T-cell (primary cell): Measurements from ENCODE around the gene GABRD. TPM values are rescaled to one million over a fixed set of nuclear protein-coding genes. Genes with fewer than 3 reads are reported as not detected.

Experiments used
- ATAC-seq, 4 experiments: fragments of 200-7000 bp in 3 of 4; fragments of 150-1000 bp in 1 of 4; cut with Tn5 transposase; replicated peaks in 1 of 4; 1 replicate in 3 of 4; 2 replicates in 1 of 4; pipeline ENCODE4 v1.10.0; 2021; ENCODE audit warnings: moderate library complexity in 3 of 4, mild to moderate bottlenecking in 2 of 4, moderate number of reproducible peaks in 1 of 4
- CTCF ChIA-PET, 2 donors: fragments of 300-600 bp; sonication (Branson Sonifier 250); formaldehyde crosslinking; loops; one replicate each; lab custom pipeline; 2022; ENCODE audit warnings: antibody characterized with exemption in 2 of 2; lab: Charles Lee
- POLR2A ChIA-PET, 2 donors: fragments of 300-600 bp; sonication (Branson Sonifier 250); formaldehyde crosslinking; loops; one replicate each; lab custom pipeline; 2022; ENCODE audit warnings: antibody characterized with exemption in 2 of 2; lab: Charles Lee
- DNase-seq, 35 experiments: peaks; one replicate each; pipeline versions ENCODE4 v3.0.0 to v3.0.0-alpha.2; 2013 to 2023
- H3K27ac ChIP-seq: one replicate; pipeline ENCODE4 v1.5.1; 2013; ENCODE audit warnings: low read length
- H3K27me3 ChIP-seq, 2 experiments: replicated peaks in 1 of 2; 1 replicate in 1 of 2; 2 replicates in 1 of 2; pipeline versions ENCODE4 v1.6.1 to v1.7.0; 2013; ENCODE audit warnings: low read length in 1 of 2, mixed read lengths in 1 of 2; ENCODE audit not compliant: control insufficient read depth in 2 of 2, insufficient read depth in 2 of 2; ENCODE audit errors: extremely low read depth in 1 of 2
- H3K36me3 ChIP-seq, 2 donors: 1 replicate in 1 of 2; 2 replicates in 1 of 2; pipeline versions ENCODE4 v1.6.1 to v1.7.0; 2013; ENCODE audit warnings: low read length in 1 of 2; ENCODE audit not compliant: control insufficient read depth in 2 of 2, insufficient read depth in 1 of 2; ENCODE audit errors: extremely low read depth in 1 of 2
- H3K4me1 ChIP-seq, 2 experiments: 1 replicate in 1 of 2; 2 replicates in 1 of 2; pipeline versions ENCODE4 v1.6.1 to v1.7.0; 2013; ENCODE audit warnings: low read length in 2 of 2, mixed read lengths in 1 of 2; ENCODE audit not compliant: insufficient read depth in 2 of 2, control insufficient read depth in 1 of 2; ENCODE audit errors: extremely low read depth in 1 of 2
- H3K4me3 ChIP-seq, 2 donors: 1 replicate in 1 of 2; 2 replicates in 1 of 2; pipeline versions ENCODE4 v1.5.1 to v1.7.0; 2013; ENCODE audit warnings: mild to moderate bottlenecking in 2 of 2, low read length in 1 of 2, moderate library complexity in 1 of 2; ENCODE audit not compliant: control insufficient read depth in 1 of 2; ENCODE audit errors: extremely low read depth in 1 of 2
- H3K9me3 ChIP-seq: 2 replicates; pipeline ENCODE4 v1.7.0; 2013
- H3K27ac Mint-ChIP-seq, 2 donors: one replicate each; pipeline ENCODE4 v1.8.0; 2020 to 2021; ENCODE audit warnings: mild to moderate bottlenecking in 2 of 2, mixed read lengths in 2 of 2
- H3K27me3 Mint-ChIP-seq, 2 donors: one replicate each; pipeline ENCODE4 v1.8.0; 2021 to 2022; ENCODE audit warnings: mixed read lengths in 2 of 2
- H3K36me3 Mint-ChIP-seq: one replicate; pipeline ENCODE4 v1.8.0; 2021; ENCODE audit warnings: mixed read lengths
- H3K4me1 Mint-ChIP-seq, 3 donors: one replicate each; pipeline ENCODE4 v1.8.0; 2020 to 2022; ENCODE audit warnings: mixed read lengths in 3 of 3, mild to moderate bottlenecking in 1 of 3
- H3K4me3 Mint-ChIP-seq, 3 donors: one replicate each; pipeline ENCODE4 v1.8.0; 2020 to 2022; ENCODE audit warnings: mild to moderate bottlenecking in 3 of 3, mixed read lengths in 3 of 3, moderate library complexity in 3 of 3
- H3K9me3 Mint-ChIP-seq, 3 donors: one replicate each; pipeline ENCODE4 v1.8.0; 2020 to 2022; ENCODE audit warnings: mixed read lengths in 3 of 3
- WGBS: methylation state at CpG from one replicate; pipeline ENCODE4 v1.1.5; 2013; ENCODE audit warnings: missing lambda C conversion rate; ENCODE audit not compliant: insufficient coverage; 5-methylcytosine and 5-hydroxymethylcytosine counted together
- total RNA-seq, 35 experiments: library from RNA in 6 of 35; stranded (reverse) in 6 of 35; fragments of 120-200 nt in 1 of 35; gene quantifications; one replicate each; pipeline versions ENCODE4 v1.2.1 to v1.2.4 and lab custom pipeline; 2013 to 2026

Gene GABRD
- total RNA-seq, 5 donors from 2014 or later (not counting 1 experiment from before 2014, with no cell fraction given): 1.1 TPM; not detected in 4

- CTCF ChIA-PET: no interaction called here
- POLR2A ChIA-PET: no interaction called here
- no peak overlapping the region for H3K27ac ChIP-seq
- H3K36me3 ChIP-seq: no peaks in the 10 kb centered on the region
- H3K4me3 ChIP-seq: no peak overlapping the region
- H3K4me1 ChIP-seq: no peaks in the 10 kb centered on the region
- H3K27me3 ChIP-seq: peaks cover 0 to 54% of the 10 kb centered on the region in 2 experiments
- WGBS: 73% methylated on average over 5 of the region's 14 CpGs
- Mint-ChIP-seq H3K4me3 (no peak overlapping the region), H3K27ac (no peak overlapping the region), H3K27me3 (peaks cover 0 to 5% of the 10 kb centered on the region in 2 donors), H3K36me3 (no peaks in the 10 kb centered on the region), H3K9me3 (no peaks in the 10 kb centered on the region), H3K4me1 (no peaks in the 10 kb centered on the region)
- H3K9me3 ChIP-seq: no peaks in the 10 kb centered on the region
- ATAC-seq (no peak), DNase-seq (no peak)
Measured at GRCh38 chr1:2032737-2033136, 13.6 kb downstream of the GABRD start.

GRCh38 chr1:2033165-2033564 lies 14.0 kb downstream of the GABRD start:
- H3K9me3 Mint-ChIP-seq: no peaks in the 10 kb centered on the region
- ATAC-seq (no peak), DNase-seq (no peak)
- 86% methylated on average over 2 of the region's 13 CpGs for WGBS
- CTCF ChIA-PET: no interaction called here
- no peaks in the 10 kb centered on the region for H3K36me3 Mint-ChIP-seq
- H3K9me3 ChIP-seq: no peaks in the 10 kb centered on the region
- POLR2A ChIA-PET: no interaction called here
- no peaks in the 10 kb centered on the region for H3K36me3 ChIP-seq
- H3K4me1 ChIP-seq: no peaks in the 10 kb centered on the region
- peaks cover 0 to 5% of the 10 kb centered on the region in 2 donors for H3K27me3 Mint-ChIP-seq
- H3K27ac ChIP-seq: no peak overlapping the region
- H3K27me3 ChIP-seq: peaks cover 0 to 52% of the 10 kb centered on the region in 2 experiments
- no peak overlapping the region for H3K4me3 ChIP-seq
- no peak overlapping the region for H3K27ac Mint-ChIP-seq
- no peaks in the 10 kb centered on the region for H3K4me1 Mint-ChIP-seq
- H3K4me3 Mint-ChIP-seq: no peak overlapping the region

GRCh38 chr1:2036287-2036686 lies 17.1 kb downstream of the GABRD start:
- Histone ChIP-seq H3K4me3 (no peak overlapping the region), H3K36me3 (no peaks in the 10 kb centered on the region), H3K4me1 (no peaks in the 10 kb centered on the region), H3K27ac (no peak overlapping the region), H3K9me3 (no peaks in the 10 kb centered on the region), H3K27me3 (peaks cover 0 to 46% of the 10 kb centered on the region in 2 experiments)
- Mint-ChIP-seq H3K9me3 (no peaks in the 10 kb centered on the region), H3K4me3 (no peak overlapping the region), H3K27me3 (peaks cover 0 to 3% of the 10 kb centered on the region in 2 donors), H3K27ac (no peak overlapping the region), H3K4me1 (no peaks in the 10 kb centered on the region), H3K36me3 (no peaks in the 10 kb centered on the region)
- 74% methylated on average over 13 of the region's 15 CpGs for WGBS
- CTCF ChIA-PET: no interaction called here
- ATAC-seq (no peak), DNase-seq (no peak)
- POLR2A ChIA-PET: no interaction called here

- WGBS: 71% methylated on average over 14 of the region's 18 CpGs
- no peak overlapping the region for H3K4me3 Mint-ChIP-seq
- H3K27ac Mint-ChIP-seq: no peak overlapping the region
- no peaks in the 10 kb centered on the region for H3K9me3 Mint-ChIP-seq
- DNase-seq: no peak
- Histone ChIP-seq H3K9me3 (no peaks in the 10 kb centered on the region), H3K36me3 (no peaks in the 10 kb centered on the region), H3K4me1 (no peaks in the 10 kb centered on the region), H3K4me3 (no peak overlapping the region), H3K27me3 (peaks cover 0 to 37% of the 10 kb centered on the region in 2 experiments), H3K27ac (no peak overlapping the region)
- no peaks in the 10 kb centered on the region for H3K36me3 Mint-ChIP-seq
- H3K4me1 Mint-ChIP-seq: no peaks in the 10 kb centered on the region
- H3K27me3 Mint-ChIP-seq: peaks cover 0 to 3% of the 10 kb centered on the region in 2 donors
- ChIA-PET CTCF (no interaction called here), POLR2A (no interaction called here)
- no peak for ATAC-seq
Measured at GRCh38 chr1:2037314-2037979, 18.3 kb downstream of the GABRD start.

GRCh38 chr1:2038229-2038628 lies 19.1 kb downstream of the GABRD start:
- ChIA-PET CTCF (no interaction called here), POLR2A (no interaction called here)
- Mint-ChIP-seq H3K27ac (no peak overlapping the region), H3K36me3 (no peaks in the 10 kb centered on the region), H3K4me3 (no peak overlapping the region), H3K27me3 (peaks cover 0 to 3% of the 10 kb centered on the region in 2 donors), H3K4me1 (no peaks in the 10 kb centered on the region), H3K9me3 (no peaks in the 10 kb centered on the region)
- DNase-seq (no peak), ATAC-seq (no peak)
- Histone ChIP-seq H3K27ac (no peak overlapping the region), H3K36me3 (no peaks in the 10 kb centered on the region), H3K27me3 (peaks cover 0 to 29% of the 10 kb centered on the region in 2 experiments), H3K4me1 (no peaks in the 10 kb centered on the region), H3K4me3 (no peak overlapping the region), H3K9me3 (no peaks in the 10 kb centered on the region)
- WGBS: 85% methylated on average over 5 of the region's 8 CpGs

- Histone ChIP-seq H3K36me3 (no peaks in the 10 kb centered on the region), H3K4me1 (peaks cover 0 to under 1% of the 10 kb centered on the region in 2 experiments), H3K27me3 (peaks cover 0 to 29% of the 10 kb centered on the region in 2 experiments), H3K9me3 (no peaks in the 10 kb centered on the region), H3K27ac (no peak overlapping the region), H3K4me3 (no peak overlapping the region)
- CTCF ChIA-PET: interaction anchor here in 1 of 2 donors (0.5 kb wide), 1 partner anchor 1241 kb away, joined by 3 read pairs; no protein-coding TSS in a partner anchor
- POLR2A ChIA-PET: no interaction called here
- H3K27ac Mint-ChIP-seq: no peak overlapping the region
- H3K27me3 Mint-ChIP-seq: no peaks in the 10 kb centered on the region
- no peaks in the 10 kb centered on the region for H3K36me3 Mint-ChIP-seq
- no peak overlapping the region for H3K4me3 Mint-ChIP-seq
- 82% methylated on average over 3 of the region's 8 CpGs for WGBS
- ATAC-seq: no peak
- H3K4me1 Mint-ChIP-seq: peaks cover 2 to 5% (median 3%) of the 10 kb centered on the region in 3 donors
- no peak for DNase-seq
- no peaks in the 10 kb centered on the region for H3K9me3 Mint-ChIP-seq
Measured at GRCh38 chr1:2039251-2039650, 20.1 kb downstream of the GABRD start.
